GM10248 (cell line): ENCODE measurements around the gene SOCS7.

Experiments
- CTCF ChIA-PET: fragments of 300-600 bp; sonication (Branson Sonifier 250); formaldehyde crosslinking; extraction: SDS; loops from one replicate; lab custom pipeline; 2021; ENCODE audit warnings: antibody characterized with exemption; lab: Yijun Ruan, JAX
- POLR2A ChIA-PET: fragments of 350-650 bp; sonication (Branson Sonifier 250); formaldehyde crosslinking; extraction: SDS; loops from one replicate; lab custom pipeline; 2020; ENCODE audit warnings: antibody characterized with exemption; lab: Yijun Ruan, JAX
- DNase-seq: peaks from one replicate; pipeline ENCODE4 v3.0.0; 2012; ENCODE audit errors: extremely low spot score
- CTCF ChIP-seq: IDR thresholded peaks from 2 replicates; pipeline ENCODE4 v1.5.1; 2012; ENCODE audit warnings: mild to moderate bottlenecking, low read depth; ENCODE audit errors: extremely low read depth, missing control alignments, control extremely low read depth

The SOCS7 gene

GRCh38 chr17:38417210-38417951 is 65.7 kb downstream of the SOCS7 start:
- no peak for TF ChIP-seq CTCF
- DNase-seq: no peak
- ChIA-PET POLR2A (no interaction called here), CTCF (interaction anchor here (7.9 kb wide), 1 partner anchor 67 kb away, joined by 282 read pairs; the partner anchor contains the start of genes GPR179 and SOCS7)

GRCh38 chr17:38418062-38418692 is 66.5 kb downstream of the SOCS7 start:
- CTCF ChIA-PET: interaction anchor here (2.0 to 7.9 kb wide), 2 partner anchors 68 to 69 kb away, joined by 8 to 282 read pairs; partner anchors contain the start of genes GPR179 and SOCS7
- POLR2A ChIA-PET: no interaction called here
- no peak for DNase-seq
- no peak for TF ChIP-seq CTCF

GRCh38 chr17:38418693-38419507 is 67.3 kb downstream of the SOCS7 start:
- TF ChIP-seq CTCF: no peak
- POLR2A ChIA-PET: no interaction called here
- CTCF ChIA-PET: interaction anchor here (1.0 to 2.0 kb wide), 3 partner anchors 70 to 137 kb away, joined by 3 to 8 read pairs (median 3); no protein-coding TSS in a partner anchor
- no peak for DNase-seq

- TF ChIP-seq CTCF: no peak
- DNase-seq: no peak
- POLR2A ChIA-PET: no interaction called here
- CTCF ChIA-PET: interaction anchor here (1.0 to 2.0 kb wide), 4 partner anchors 18 to 136 kb away, joined by 3 to 8 read pairs (median 4); no protein-coding TSS in a partner anchor
These were observed 67.9 kb downstream of the SOCS7 start for GRCh38 chr17:38419508-38419981.

GRCh38 chr17:38420518-38420917 is 68.9 kb downstream of the SOCS7 start:
- DNase-seq: no peak
- ChIA-PET POLR2A (interaction anchor here (0.7 kb wide), 1 partner anchor 39 kb away, joined by 5 read pairs; no protein-coding TSS in a partner anchor), CTCF (interaction anchor here (1.0 to 2.0 kb wide), 6 partner anchors 19 to 135 kb away, joined by 3 to 14 read pairs (median 4); no protein-coding TSS in a partner anchor)
- TF ChIP-seq CTCF: no peak
